Smooth muscle cell of the brain vasculature (primary cell): ENCODE results near the gene PIGR.

Experiments
- DNase-seq: peaks from one replicate; pipeline ENCODE4 v3.0.0-alpha.2; 2012; ENCODE audit warnings: low read depth, low spot score

Gene PIGR, protein sequence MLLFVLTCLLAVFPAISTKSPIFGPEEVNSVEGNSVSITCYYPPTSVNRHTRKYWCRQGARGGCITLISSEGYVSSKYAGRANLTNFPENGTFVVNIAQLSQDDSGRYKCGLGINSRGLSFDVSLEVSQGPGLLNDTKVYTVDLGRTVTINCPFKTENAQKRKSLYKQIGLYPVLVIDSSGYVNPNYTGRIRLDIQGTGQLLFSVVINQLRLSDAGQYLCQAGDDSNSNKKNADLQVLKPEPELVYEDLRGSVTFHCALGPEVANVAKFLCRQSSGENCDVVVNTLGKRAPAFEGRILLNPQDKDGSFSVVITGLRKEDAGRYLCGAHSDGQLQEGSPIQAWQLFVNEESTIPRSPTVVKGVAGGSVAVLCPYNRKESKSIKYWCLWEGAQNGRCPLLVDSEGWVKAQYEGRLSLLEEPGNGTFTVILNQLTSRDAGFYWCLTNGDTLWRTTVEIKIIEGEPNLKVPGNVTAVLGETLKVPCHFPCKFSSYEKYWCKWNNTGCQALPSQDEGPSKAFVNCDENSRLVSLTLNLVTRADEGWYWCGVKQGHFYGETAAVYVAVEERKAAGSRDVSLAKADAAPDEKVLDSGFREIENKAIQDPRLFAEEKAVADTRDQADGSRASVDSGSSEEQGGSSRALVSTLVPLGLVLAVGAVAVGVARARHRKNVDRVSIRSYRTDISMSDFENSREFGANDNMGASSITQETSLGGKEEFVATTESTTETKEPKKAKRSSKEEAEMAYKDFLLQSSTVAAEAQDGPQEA

DNA sequence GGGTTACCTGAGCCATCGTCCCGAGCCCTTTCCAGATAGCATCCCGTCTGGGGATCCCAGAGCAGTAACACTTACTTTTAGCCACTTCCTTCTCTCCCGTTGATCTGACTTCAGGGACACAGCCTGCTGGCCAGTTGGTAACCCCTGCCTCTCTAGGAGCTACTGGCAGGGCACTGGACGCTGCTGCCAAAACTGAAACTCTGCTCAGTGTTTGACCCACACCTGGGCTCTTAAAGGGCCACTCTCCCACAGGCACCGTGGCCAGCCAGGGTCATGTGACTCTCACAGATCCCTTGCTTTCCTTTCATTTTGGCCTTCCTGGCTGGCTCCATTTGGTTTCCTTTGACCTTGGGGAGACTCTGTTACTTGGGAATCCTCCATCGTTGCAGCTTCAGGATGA is at the start of gene PIGR:
Gene PIGR (minus strand): TSS at position 206 of the 400 bp plus-strand sequence. CDS start 5,935 bp downstream, outside the sequence.
- DNase-seq, result no peak

DNA sequence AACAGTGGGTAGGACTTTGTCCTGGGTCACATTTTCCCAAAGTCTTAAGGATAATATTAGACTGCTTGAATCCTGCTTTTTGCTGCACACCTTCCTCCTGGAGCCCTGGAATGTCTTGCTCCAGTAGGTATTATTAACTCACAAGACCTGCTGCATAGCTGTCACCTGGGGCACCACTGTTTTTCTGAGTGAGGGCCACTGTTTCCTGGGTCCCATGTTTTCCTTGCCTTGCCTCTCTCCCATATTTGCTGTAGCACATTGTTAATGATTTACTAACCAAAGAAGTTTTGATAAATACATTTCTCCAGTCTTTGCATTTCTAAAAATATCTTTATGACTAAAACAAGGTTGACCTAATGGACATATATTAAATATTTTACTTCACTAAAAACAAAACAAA is 46.5 kb upstream of the PIGR start:
- DNase-seq, result no peak

GRCh38 chr1:206987873-206988272 is 41.6 kb upstream of the PIGR start:
- DNase-seq, result no peak

- no peak for DNase-seq
Observed at GRCh38 chr1:206986885-206987284, 40.6 kb upstream of the PIGR start.

DNA sequence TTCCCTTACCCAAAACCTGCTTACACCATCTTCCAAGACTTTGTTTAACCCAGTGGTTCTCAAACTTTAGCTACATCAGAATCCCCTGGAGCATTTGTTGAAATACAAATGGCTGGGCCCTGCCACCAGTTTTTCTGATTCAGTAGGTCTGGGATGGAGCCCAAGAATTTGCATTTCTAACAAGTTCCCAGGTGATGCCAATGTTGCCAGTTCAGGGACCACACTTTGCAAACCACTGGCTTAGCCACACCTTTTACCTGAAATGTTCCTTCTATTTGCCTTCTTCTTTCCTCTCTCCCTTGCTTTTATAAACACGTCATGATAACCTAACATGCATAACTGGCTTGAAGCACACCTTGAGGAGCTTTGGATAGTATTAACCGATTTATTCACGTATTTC is 40.1 kb upstream of the PIGR start:
- no peak for DNase-seq

DNA sequence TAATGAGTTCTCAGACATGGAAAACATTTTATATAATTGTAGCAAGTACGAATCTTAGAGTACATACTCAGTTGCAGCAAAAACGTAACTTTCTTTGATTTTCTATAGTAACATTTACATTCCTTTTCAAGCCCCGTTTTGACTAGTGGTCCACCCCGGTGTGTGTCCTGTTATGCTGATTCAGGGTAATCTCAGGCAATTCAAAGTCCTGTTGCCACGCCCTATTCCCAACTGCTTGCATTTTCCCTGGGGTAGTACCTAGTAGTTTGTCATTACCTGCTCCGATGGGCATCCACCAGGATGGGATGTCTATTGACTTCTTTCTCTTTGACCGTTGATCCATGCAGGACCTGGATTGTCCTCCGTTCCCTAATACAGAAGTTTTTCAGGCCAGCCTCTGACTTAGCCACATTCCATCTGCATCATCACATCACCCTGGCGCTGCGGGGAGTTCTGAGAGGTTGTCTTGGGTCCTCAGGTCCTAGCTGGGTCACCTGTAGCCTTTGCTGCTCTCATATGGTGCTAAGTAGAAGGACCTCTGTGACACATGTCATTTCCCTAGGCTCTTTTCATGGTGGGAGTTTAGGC is 39.0 kb upstream of the PIGR start:
- no peak for DNase-seq

DNA sequence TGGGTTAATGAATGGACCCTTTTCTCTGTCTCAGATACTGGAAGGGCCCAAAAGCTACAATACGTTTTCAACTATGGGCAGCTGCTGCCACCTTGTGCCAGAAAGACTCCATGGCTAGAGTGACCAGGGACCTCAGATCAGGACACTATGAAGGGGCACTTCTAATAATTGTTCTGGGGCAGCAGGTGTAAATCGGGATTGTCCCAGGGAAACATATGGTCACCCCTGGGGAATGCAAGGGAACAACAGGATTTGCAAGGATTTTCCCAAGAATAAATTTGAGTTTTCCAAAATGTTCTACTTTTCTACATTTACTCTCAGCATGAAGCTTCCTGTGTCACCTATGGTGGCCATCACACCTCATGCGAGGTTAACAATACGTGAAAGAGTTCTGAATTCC is 36.0 kb upstream of the PIGR start:
- DNase-seq, result no peak

- DNase-seq, result no peak
Observed at GRCh38 chr1:206979379-206980043, 33.2 kb upstream of the PIGR start.

- DNase-seq, result no peak
Observed at GRCh38 chr1:206978259-206978658, 32.0 kb upstream of the PIGR start.

- no peak for DNase-seq
Observed at GRCh38 chr1:206975306-206975705, 29.0 kb upstream of the PIGR start.

GRCh38 chr1:206974140-206974539 is 27.9 kb upstream of the PIGR start:
- no peak for DNase-seq

GRCh38 chr1:206972728-206973127 is 26.5 kb upstream of the PIGR start:
- no peak for DNase-seq

GRCh38 chr1:206971029-206971655 is 24.9 kb upstream of the PIGR start:
- DNase-seq, result no peak

DNA sequence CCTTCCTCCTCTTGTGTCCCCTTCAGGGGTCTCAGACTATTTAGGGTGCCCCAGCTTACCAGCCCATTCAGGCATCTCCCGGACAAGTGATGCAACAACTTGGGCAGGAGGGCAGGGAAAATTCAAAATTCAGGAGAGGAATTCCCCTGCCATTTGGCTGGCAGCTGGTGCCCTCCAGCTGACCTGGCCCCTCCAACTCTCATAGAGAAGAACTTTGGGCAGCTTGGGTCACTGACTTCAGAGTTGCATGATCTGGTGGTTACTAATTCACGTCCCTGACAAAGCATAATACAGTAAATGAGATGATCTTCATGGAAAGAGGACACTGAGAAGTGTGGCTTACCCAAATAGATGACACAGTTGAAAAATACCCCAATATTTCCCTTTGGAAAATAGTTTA is 24.2 kb upstream of the PIGR start, which contains the start of gene FCAMR:
Gene FCAMR (minus strand): TSS at position 15 of the 400 bp plus-strand sequence. CDS start 335 bp downstream, outside the sequence.
- no peak for DNase-seq

- no peak for DNase-seq
Observed at GRCh38 chr1:206969090-206969489, 22.8 kb upstream of the PIGR start.

- no peak for DNase-seq
Observed at GRCh38 chr1:206967096-206967849, 21.0 kb upstream of the PIGR start.

- DNase-seq, result no peak
Observed at GRCh38 chr1:206965781-206966180, 19.5 kb upstream of the PIGR start.

- no peak for DNase-seq
Observed at GRCh38 chr1:206963740-206964139, 17.5 kb upstream of the PIGR start.

GRCh38 chr1:206963119-206963712 is 16.9 kb upstream of the PIGR start:
- DNase-seq, result no peak

GRCh38 chr1:206962272-206962671 is 16.0 kb upstream of the PIGR start:
- no peak for DNase-seq
